Mesenchymal stem cell (in vitro differentiated cells and primary cell): ENCODE data around the gene ZC3H4.

Experiments used
- DNase-seq: peaks from one replicate; pipeline ENCODE4 v3.0.0-alpha.2; 2013
- H2AFZ ChIP-seq: one replicate; pipeline ENCODE4 v1.6.1; 2013; ENCODE audit warnings: low read depth, mild to moderate bottlenecking, control low read depth, inconsistent platforms, low read length, moderate library complexity
- H2AK5ac ChIP-seq: 2 replicates; pipeline ENCODE4 v1.6.1; 2013; ENCODE audit warnings: low read length, moderate library complexity, mild to moderate bottlenecking, inconsistent platforms; ENCODE audit not compliant: severe bottlenecking
- H2BK120ac ChIP-seq: one replicate; pipeline ENCODE4 v1.6.1; 2013; ENCODE audit warnings: low read depth, mild to moderate bottlenecking, inconsistent platforms, low read length, moderate library complexity
- H2BK12ac ChIP-seq, 2 experiments: one replicate each; pipeline ENCODE4 v1.6.1; 2013; ENCODE audit warnings: inconsistent platforms in 2 of 2, low read length in 2 of 2, mild to moderate bottlenecking in 2 of 2, moderate library complexity in 2 of 2, control low read depth in 1 of 2
- H2BK15ac ChIP-seq: one replicate; pipeline ENCODE4 v1.6.1; 2013; ENCODE audit warnings: mild to moderate bottlenecking, low read depth, inconsistent platforms; ENCODE audit not compliant: poor library complexity, severe bottlenecking
- H2BK5ac ChIP-seq: 2 replicates; pipeline ENCODE4 v1.6.1; 2013; ENCODE audit warnings: low read depth, mild to moderate bottlenecking, low read length, control low read depth, inconsistent platforms; ENCODE audit not compliant: poor library complexity, severe bottlenecking
- H3K14ac ChIP-seq, 2 experiments: one replicate each; pipeline ENCODE4 v1.6.1; 2013; ENCODE audit warnings: inconsistent platforms in 2 of 2, low read length in 2 of 2, control low read depth in 1 of 2, mild to moderate bottlenecking in 1 of 2, moderate library complexity in 1 of 2
- H3K18ac ChIP-seq, 2 experiments: one replicate each; pipeline ENCODE4 v1.6.1; 2013; ENCODE audit warnings: inconsistent platforms in 2 of 2, low read length in 2 of 2, control low read depth in 1 of 2, low read depth in 1 of 2, mild to moderate bottlenecking in 1 of 2
- H3K23ac ChIP-seq, 2 experiments: one replicate each; pipeline ENCODE4 v1.6.1; 2013; ENCODE audit warnings: inconsistent platforms in 2 of 2, low read length in 2 of 2, mild to moderate bottlenecking in 2 of 2, moderate library complexity in 2 of 2, control low read depth in 1 of 2
- H3K27ac ChIP-seq: 2 replicates; pipeline ENCODE4 v1.5.1; 2013; ENCODE audit warnings: mild to moderate bottlenecking, moderate library complexity, low read length, control low read depth, inconsistent platforms; ENCODE audit not compliant: poor library complexity, severe bottlenecking
- H3K27me3 ChIP-seq, 2 experiments: 2 replicates each; pipeline versions ENCODE4 v1.6.1 to v1.7.0; 2013; ENCODE audit warnings: low read length in 2 of 2, mild to moderate bottlenecking in 2 of 2, moderate library complexity in 2 of 2, control low read depth in 1 of 2, inconsistent platforms in 1 of 2; ENCODE audit not compliant: control insufficient read depth in 1 of 2, insufficient read depth in 1 of 2
- H3K36me3 ChIP-seq, 2 experiments: 2 replicates each; pipeline versions ENCODE4 v1.6.1 to v1.7.0; 2013; ENCODE audit warnings: low read length in 2 of 2, control low read depth in 1 of 2, inconsistent platforms in 1 of 2, low read depth in 1 of 2, mild to moderate bottlenecking in 1 of 2; ENCODE audit not compliant: insufficient read depth in 2 of 2, control insufficient read depth in 1 of 2
- H3K4ac ChIP-seq, 2 experiments: one replicate each; pipeline ENCODE4 v1.6.1; 2013; ENCODE audit warnings: inconsistent platforms in 2 of 2, low read length in 2 of 2, mild to moderate bottlenecking in 2 of 2, moderate library complexity in 2 of 2, control low read depth in 1 of 2, low read depth in 1 of 2
- H3K4me1 ChIP-seq: 2 replicates; pipeline ENCODE4 v1.6.1; 2013; ENCODE audit warnings: low read depth, low read length, control low read depth; ENCODE audit not compliant: control insufficient read depth, insufficient read depth
- H3K4me2 ChIP-seq: 2 replicates; pipeline ENCODE4 v1.6.1; 2013; ENCODE audit warnings: low read length, mild to moderate bottlenecking, inconsistent platforms; ENCODE audit not compliant: poor library complexity, severe bottlenecking
- H3K4me3 ChIP-seq, 2 experiments: 2 replicates each; pipeline versions ENCODE4 v1.5.1 to v1.7.0; 2013; ENCODE audit warnings: low read length in 2 of 2, mild to moderate bottlenecking in 2 of 2, control low read depth in 1 of 2, low read depth in 1 of 2; ENCODE audit not compliant: insufficient read depth in 1 of 2
- H3K79me1 ChIP-seq: replicated peaks from 2 replicates; pipeline ENCODE4 v1.6.1; 2013; ENCODE audit warnings: mild to moderate bottlenecking, control low read depth, low read length, inconsistent platforms; ENCODE audit not compliant: poor library complexity, severe bottlenecking
- H3K9ac ChIP-seq: 2 replicates; pipeline ENCODE4 v1.7.0; 2013; ENCODE audit warnings: mild to moderate bottlenecking, low read length, moderate library complexity
- H3K9me3 ChIP-seq: 2 replicates; pipeline ENCODE4 v1.7.0; 2013; ENCODE audit warnings: mild to moderate bottlenecking, low read length; ENCODE audit not compliant: control insufficient read depth
- H4K8ac ChIP-seq: one replicate; pipeline ENCODE4 v1.6.1; 2013; ENCODE audit warnings: inconsistent platforms, mild to moderate bottlenecking, low read length, moderate library complexity
- H4K91ac ChIP-seq: one replicate; pipeline ENCODE4 v1.6.1; 2013; ENCODE audit warnings: mild to moderate bottlenecking, low read length, inconsistent platforms
- WGBS: methylation state at CpG from one replicate; pipeline ENCODE4 v1.1.7; 2013; ENCODE audit warnings: mixed read lengths; 5-methylcytosine and 5-hydroxymethylcytosine counted together

Gene ZC3H4

GRCh38 chr19:47093254-47093653 lies 20.3 kb downstream of the ZC3H4 start:
- peaks cover 43 to 71% of the 10 kb centered on the region in 2 experiments for H3K36me3 ChIP-seq
- H2BK5ac ChIP-seq = no peak overlapping the region
- H3K9me3 ChIP-seq = no peaks in the 10 kb centered on the region
- no peak for DNase-seq
- H3K27ac ChIP-seq = no peak overlapping the region
- peaks cover 58% of the 10 kb centered on the region for H3K79me1 ChIP-seq
- H2BK15ac ChIP-seq = no peak overlapping the region
- no peak overlapping the region for H3K23ac ChIP-seq
- H3K4me3 ChIP-seq = no peak overlapping the region
- no peak overlapping the region for H2AK5ac ChIP-seq
- no peak overlapping the region for H4K8ac ChIP-seq
- no peak overlapping the region for H3K14ac ChIP-seq
- H3K18ac ChIP-seq = no peak overlapping the region
- peak overlapping the region; percentile 5 for H3K9ac ChIP-seq
- no peak overlapping the region for H2AFZ ChIP-seq
- H3K4me1 ChIP-seq = peaks cover 29% of the 10 kb centered on the region
- H2BK12ac ChIP-seq = no peak overlapping the region
- whole genome bisulfite sequencing = 99% methylated on average over 5 of the region's 5 CpGs
- no peak overlapping the region for H4K91ac ChIP-seq
- H3K4ac ChIP-seq = no peak overlapping the region
- no peak overlapping the region for H3K4me2 ChIP-seq
- H2BK120ac ChIP-seq = no peak overlapping the region
- no peaks in the 10 kb centered on the region for H3K27me3 ChIP-seq

GRCh38 chr19:47089767-47090350 lies 23.7 kb downstream of the ZC3H4 start:
- H3K4me1 ChIP-seq = peaks cover 12% of the 10 kb centered on the region
- H3K79me1 ChIP-seq = peaks cover 58% of the 10 kb centered on the region
- no peak overlapping the region for H4K91ac ChIP-seq
- peaks cover 62 to 76% of the 10 kb centered on the region in 2 experiments for H3K36me3 ChIP-seq
- no peaks in the 10 kb centered on the region for H3K9me3 ChIP-seq
- no peak for DNase-seq
- H2AK5ac ChIP-seq = no peak overlapping the region
- no peak overlapping the region for H3K4ac ChIP-seq
- H3K4me3 ChIP-seq = no peak overlapping the region
- 97% methylated on average over 21 of the region's 21 CpGs for WGBS
- H2AFZ ChIP-seq = no peak overlapping the region
- no peak overlapping the region for H2BK5ac ChIP-seq
- H3K9ac ChIP-seq = no peak overlapping the region
- H2BK120ac ChIP-seq = no peak overlapping the region
- no peak overlapping the region for H3K14ac ChIP-seq
- H2BK12ac ChIP-seq = no peak overlapping the region
- H4K8ac ChIP-seq = no peak overlapping the region
- H3K27ac ChIP-seq = no peak overlapping the region
- peak overlapping the region in 1 of 2 experiments; percentile 32 for H3K23ac ChIP-seq
- H3K27me3 ChIP-seq = no peaks in the 10 kb centered on the region
- no peak overlapping the region for H2BK15ac ChIP-seq
- H3K18ac ChIP-seq = no peak overlapping the region
- no peak overlapping the region for H3K4me2 ChIP-seq

- Histone ChIP-seq H2BK5ac (no peak overlapping the region), H2BK15ac (no peak overlapping the region), H4K8ac (peak overlapping the region; percentile 16), H3K4ac (no peak overlapping the region), H3K79me1 (peaks cover 43% of the 10 kb centered on the region), H3K23ac (no peak overlapping the region), H3K4me3 (no peak overlapping the region), H3K27me3 (no peaks in the 10 kb centered on the region), H2AK5ac (no peak overlapping the region), H4K91ac (no peak overlapping the region), H3K9ac (no peak overlapping the region), H3K14ac (no peak overlapping the region), H2BK120ac (no peak overlapping the region), H3K4me2 (no peak overlapping the region), H3K18ac (no peak overlapping the region), H3K9me3 (no peaks in the 10 kb centered on the region), H3K27ac (no peak overlapping the region), H2BK12ac (no peak overlapping the region), H3K4me1 (peaks cover 4% of the 10 kb centered on the region), H2AFZ (no peak overlapping the region), H3K36me3 (peaks cover 75 to 92% of the 10 kb centered on the region in 2 experiments)
- WGBS = 98% methylated on average over 17 of the region's 17 CpGs
- DNase-seq = no peak
Observed at GRCh38 chr19:47086280-47086679, 27.3 kb downstream of the ZC3H4 start.

GRCh38 chr19:47084879-47085439 lies 28.6 kb downstream of the ZC3H4 start:
- H3K27ac ChIP-seq = no peak overlapping the region
- H3K9me3 ChIP-seq = no peaks in the 10 kb centered on the region
- H3K79me1 ChIP-seq = peaks cover 35% of the 10 kb centered on the region
- H3K27me3 ChIP-seq = no peaks in the 10 kb centered on the region
- no peak overlapping the region for H4K91ac ChIP-seq
- WGBS = 97% methylated on average over 24 of the region's 24 CpGs
- H3K4me3 ChIP-seq = no peak overlapping the region
- no peak overlapping the region for H3K18ac ChIP-seq
- no peak overlapping the region for H2BK15ac ChIP-seq
- H4K8ac ChIP-seq = no peak overlapping the region
- H3K4me2 ChIP-seq = no peak overlapping the region
- DNase-seq = no peak
- H3K14ac ChIP-seq = no peak overlapping the region
- H2AFZ ChIP-seq = no peak overlapping the region
- H2BK120ac ChIP-seq = no peak overlapping the region
- peaks cover 11% of the 10 kb centered on the region for H3K4me1 ChIP-seq
- no peak overlapping the region for H3K4ac ChIP-seq
- H2BK5ac ChIP-seq = no peak overlapping the region
- H3K9ac ChIP-seq = no peak overlapping the region
- H3K36me3 ChIP-seq = peaks cover 80 to 94% of the 10 kb centered on the region in 2 experiments
- no peak overlapping the region for H2AK5ac ChIP-seq
- no peak overlapping the region for H2BK12ac ChIP-seq
- no peak overlapping the region for H3K23ac ChIP-seq
